GM23338 (cell line): ENCODE data around the gene GCLM. TPM values are rescaled to one million over a fixed set of nuclear protein-coding genes. Genes with fewer than 3 reads are reported as not detected.

Experiments
- ATAC-seq: fragments of 200-7000 bp; cut with Tn5 transposase; 3 replicates; pipeline ENCODE4 v1.9.1; 2020
- DNase-seq: peaks from one replicate; pipeline ENCODE4 v3.0.0-alpha.2; 2015; ENCODE audit warnings: low spot score
- H2AFZ ChIP-seq: fragments of 200-600 bp; sonication (generic); 2 replicates; pipeline ENCODE4 v1.8.0; 2016; ENCODE audit warnings: antibody characterized with exemption, mild to moderate bottlenecking, moderate library complexity
- H3F3A ChIP-seq: fragments of 200-600 bp; sonication (generic); replicated peaks from 2 replicates; pipeline ENCODE4 v1.8.0; 2017; ENCODE audit warnings: antibody characterized with exemption, mixed run types, low read depth
- H3K27ac ChIP-seq: fragments of 200-600 bp; sonication (generic); 2 replicates; pipeline ENCODE4 v1.6.1; 2016; ENCODE audit warnings: low read depth
- H3K27me3 ChIP-seq: fragments of 200-600 bp; sonication (generic); 2 replicates; pipeline ENCODE4 v1.8.0; 2016; ENCODE audit warnings: mild to moderate bottlenecking, mixed run types, moderate library complexity; ENCODE audit not compliant: insufficient read depth
- H3K36me3 ChIP-seq: fragments of 200-600 bp; sonication (generic); 2 replicates; pipeline ENCODE4 v1.8.0; 2016; ENCODE audit warnings: mild to moderate bottlenecking; ENCODE audit not compliant: insufficient read depth
- H3K4me1 ChIP-seq: fragments of 200-600 bp; sonication (generic); 2 replicates; pipeline ENCODE4 v1.8.0; 2016; ENCODE audit warnings: mild to moderate bottlenecking, moderate library complexity; ENCODE audit not compliant: insufficient read depth
- H3K4me2 ChIP-seq: fragments of 200-600 bp; sonication (generic); 2 replicates; pipeline ENCODE4 v1.7.1; 2017; ENCODE audit warnings: mixed run types
- H3K4me3 ChIP-seq: fragments of 200-600 bp; sonication (generic); 2 replicates; pipeline ENCODE4 v1.6.1; 2016; ENCODE audit warnings: mixed run types
- H3K79me2 ChIP-seq: fragments of 200-600 bp; sonication (generic); replicated peaks from 2 replicates; pipeline ENCODE4 v1.8.0; 2017; ENCODE audit warnings: mild to moderate bottlenecking; ENCODE audit not compliant: insufficient read depth
- H3K9me2 ChIP-seq: fragments of 200-600 bp; sonication (generic); 2 replicates; pipeline ENCODE4 v1.8.0; 2017; ENCODE audit not compliant: insufficient read depth
- H4K20me1 ChIP-seq: fragments of 200-600 bp; sonication (generic); replicated peaks from 2 replicates; pipeline ENCODE4 v1.8.0; 2017; ENCODE audit warnings: mild to moderate bottlenecking; ENCODE audit not compliant: insufficient read depth
- H3K27ac Mint-ChIP-seq: 2 replicates; pipeline ENCODE4 v1.8.0; 2020; ENCODE audit warnings: inconsistent platforms, mild to moderate bottlenecking, moderate library complexity, mixed read lengths
- H3K27me3 Mint-ChIP-seq: 3 replicates; pipeline ENCODE4 v1.8.0; 2022; ENCODE audit warnings: low read depth, mild to moderate bottlenecking, moderate library complexity, mixed read lengths, inconsistent platforms; ENCODE audit not compliant: insufficient read depth, poor library complexity
- H3K36me3 Mint-ChIP-seq: 3 replicates; pipeline ENCODE4 v1.8.0; 2021; ENCODE audit warnings: low read depth, mild to moderate bottlenecking, inconsistent platforms, moderate library complexity, mixed read lengths
- H3K4me1 Mint-ChIP-seq: 3 replicates; pipeline ENCODE4 v1.8.0; 2020; ENCODE audit warnings: mild to moderate bottlenecking, inconsistent platforms, mixed read lengths
- H3K4me3 Mint-ChIP-seq: 3 replicates; pipeline ENCODE4 v1.8.0; 2021; ENCODE audit warnings: moderate library complexity, mild to moderate bottlenecking, inconsistent platforms, mixed read lengths
- H3K9me3 Mint-ChIP-seq: 3 replicates; pipeline ENCODE4 v1.8.0; 2020; ENCODE audit warnings: moderate library complexity, mild to moderate bottlenecking, inconsistent platforms, mixed read lengths
- CREB1 ChIP-seq: fragments of 250-450 bp; sonication (Bioruptor Pico); IDR thresholded peaks from 2 replicates; pipeline ENCODE4 v1.5.0; 2020; ENCODE audit warnings: low read depth, mild to moderate bottlenecking, moderate library complexity
- ETS1 ChIP-seq: IDR thresholded peaks from 2 replicates; pipeline ENCODE4 v1.6.1; 2016; ENCODE audit warnings: antibody characterized with exemption
- EZH2phosphoT487 ChIP-seq: fragments of 200-600 bp; sonication (generic); IDR thresholded peaks from one replicate; pipeline ENCODE4 v1.8.1; 2018; ENCODE audit warnings: antibody characterized with exemption; ENCODE audit not compliant: unreplicated experiment
- JUNB ChIP-seq: IDR thresholded peaks from one replicate; pipeline ENCODE4 v1.6.1; 2016; ENCODE audit warnings: antibody characterized with exemption; ENCODE audit not compliant: unreplicated experiment
- NANOG ChIP-seq: IDR thresholded peaks from 2 replicates; pipeline ENCODE4 v1.6.1; 2016; ENCODE audit warnings: antibody characterized with exemption, borderline replicate concordance
- POLR2AphosphoS5 ChIP-seq: IDR thresholded peaks from 2 replicates; pipeline ENCODE4 v1.6.1; 2016; ENCODE audit warnings: antibody characterized with exemption, low read depth
- REST ChIP-seq: IDR thresholded peaks from one replicate; pipeline ENCODE4 v1.6.1; 2018; ENCODE audit warnings: antibody characterized with exemption; ENCODE audit not compliant: unreplicated experiment
- STAT1 ChIP-seq: IDR thresholded peaks from one replicate; pipeline ENCODE4 v1.6.1; 2016; ENCODE audit warnings: antibody characterized with exemption; ENCODE audit not compliant: unreplicated experiment
- ZNF114 ChIP-seq: fragments of 250-450 bp; sonication (Bioruptor Pico); IDR thresholded peaks from 2 replicates; pipeline ENCODE4 v1.5.0; 2020; ENCODE audit warnings: mild to moderate bottlenecking, moderate library complexity
- ZNF462 ChIP-seq: fragments of 250-450 bp; sonication (Bioruptor Pico); IDR thresholded peaks from 2 replicates; pipeline ENCODE4 v1.5.0; 2020; ENCODE audit warnings: mild to moderate bottlenecking, moderate library complexity
- polyA plus RNA-seq: library from polyadenylated mRNA; unstranded; fragments of >200 nt; fragmentation: Nextera tagmentation; extraction: Ambion mirVana; gene quantifications from 2 replicates; pipeline ENCODE4 v1.2.1, GENCODE V29; 2016
- total RNA-seq: library from RNA; depleted of rRNA; stranded (reverse); fragments of >200 nt; shearing (Covaris generic); gene quantifications from 2 replicates; pipeline ENCODE4 v1.2.3, GENCODE V29; 2014
- TF ChIP-seq, protein P1 (sequence below), 2 experiments: fragments of 200-600 bp in 1 of 2; sonication (generic) in 1 of 2; conservative IDR thresholded peaks; 2 replicates each; pipeline versions ENCODE4 v1.5.1 to v1.6.1; 2016 to 2017; ENCODE audit warnings: antibody characterized with exemption in 2 of 2, low read depth in 2 of 2, mild to moderate bottlenecking in 2 of 2, moderate library complexity in 1 of 2

GCLM gene
- total and polyA plus RNA-seq, 2 experiments from 2014 or later, result 10.4 to 12.8 TPM

DNA sequence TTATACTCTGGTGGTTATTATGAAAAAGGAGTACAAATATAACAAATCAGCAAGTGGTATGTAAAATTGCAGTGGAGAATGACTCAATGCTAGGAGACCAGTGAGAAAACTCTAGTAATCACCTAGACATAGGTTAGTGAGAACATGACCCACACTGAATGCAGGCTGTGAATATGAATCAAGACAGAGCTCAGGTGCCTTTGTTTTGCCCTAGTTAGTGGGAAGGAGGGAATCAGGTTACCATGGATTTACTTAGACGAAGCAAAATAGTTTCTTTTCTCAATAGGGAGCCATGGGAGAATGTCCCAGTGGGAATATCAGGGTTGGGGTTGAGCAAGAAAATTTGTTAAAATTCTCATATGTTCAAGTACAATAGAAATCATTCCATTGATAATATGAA is 10.6 kb upstream of the GCLM start:
- peak overlapping the region; percentile 48; the same call in 1 of the 3 replicates for H3K4me3 Mint-ChIP-seq
- H2AFZ ChIP-seq, result no peak overlapping the region
- peak overlapping the region; percentile 3 for H3K4me2 ChIP-seq
- no peaks in the 10 kb centered on the region for H3K9me2 ChIP-seq
- TF ChIP-seq REST (no peak), STAT1 (no peak), ZNF114 (no peak), NANOG (no peak), POLR2AphosphoS5 (no peak), JUNB (no peak), ZNF462 (no peak), ETS1 (no peak), CREB1 (no peak), EZH2phosphoT487 (no peak)
- TF ChIP-seq, protein P1, sequence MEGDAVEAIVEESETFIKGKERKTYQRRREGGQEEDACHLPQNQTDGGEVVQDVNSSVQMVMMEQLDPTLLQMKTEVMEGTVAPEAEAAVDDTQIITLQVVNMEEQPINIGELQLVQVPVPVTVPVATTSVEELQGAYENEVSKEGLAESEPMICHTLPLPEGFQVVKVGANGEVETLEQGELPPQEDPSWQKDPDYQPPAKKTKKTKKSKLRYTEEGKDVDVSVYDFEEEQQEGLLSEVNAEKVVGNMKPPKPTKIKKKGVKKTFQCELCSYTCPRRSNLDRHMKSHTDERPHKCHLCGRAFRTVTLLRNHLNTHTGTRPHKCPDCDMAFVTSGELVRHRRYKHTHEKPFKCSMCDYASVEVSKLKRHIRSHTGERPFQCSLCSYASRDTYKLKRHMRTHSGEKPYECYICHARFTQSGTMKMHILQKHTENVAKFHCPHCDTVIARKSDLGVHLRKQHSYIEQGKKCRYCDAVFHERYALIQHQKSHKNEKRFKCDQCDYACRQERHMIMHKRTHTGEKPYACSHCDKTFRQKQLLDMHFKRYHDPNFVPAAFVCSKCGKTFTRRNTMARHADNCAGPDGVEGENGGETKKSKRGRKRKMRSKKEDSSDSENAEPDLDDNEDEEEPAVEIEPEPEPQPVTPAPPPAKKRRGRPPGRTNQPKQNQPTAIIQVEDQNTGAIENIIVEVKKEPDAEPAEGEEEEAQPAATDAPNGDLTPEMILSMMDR (conservative IDR thresholded peaks at IDR 0.05; ENCODE audit: low read depth in 2 of 2), result no peak
- H3K27me3 ChIP-seq, result no peaks in the 10 kb centered on the region
- H3K4me3 ChIP-seq, result no peak overlapping the region
- H3K79me2 ChIP-seq, result no peaks in the 10 kb centered on the region
- no peaks in the 10 kb centered on the region for H3K27me3 Mint-ChIP-seq
- no peak overlapping the region for H3K27ac ChIP-seq
- peaks cover 16% of the 10 kb centered on the region for H3K36me3 Mint-ChIP-seq
- H3K27ac Mint-ChIP-seq, result peak overlapping the region; percentile 82
- H3K4me1 Mint-ChIP-seq, result peaks cover 11% of the 10 kb centered on the region
- H3K9me3 Mint-ChIP-seq, result peaks cover 24% of the 10 kb centered on the region
- no peaks in the 10 kb centered on the region for H3K36me3 ChIP-seq
- DNase-seq (peak; percentile 75), ATAC-seq (peak; percentile 99)
- no peaks in the 10 kb centered on the region for H4K20me1 ChIP-seq
- no peaks in the 10 kb centered on the region for H3F3A ChIP-seq
- H3K4me1 ChIP-seq, result no peaks in the 10 kb centered on the region; the same call in none of the 2 replicates
